Spleen (tissue), 10 donors: ENCODE results near the gene USP17L24. TPM values are rescaled to one million over a fixed set of nuclear protein-coding genes. Genes with fewer than 3 reads are reported as not detected.

Source experiments
- polyA plus RNA-seq, 3 donors: library from polyadenylated mRNA; stranded (reverse); fragments of 200-250 nt; gene quantifications; one replicate each; pipeline ENCODE4 v1.2.1, GENCODE V29; 2013
- total RNA-seq, 7 donors: library from RNA; depleted of rRNA in 3 of 7; stranded (reverse); fragments of >200 nt in 3 of 7; fragmentation: NEBNext Ultra II Directional in 4 of 7; extraction: Animal tissue kit (Norgen Biotek cat#: 25700) in 4 of 7; gene quantifications; one replicate each; pipeline versions ENCODE4 v1.1.0 to v1.2.1, GENCODE V29; 2016 to 2021
- donor health status: healthy with polysubstance abuse.
- donor health status: DM: no; HTN: no; CAD: no; lungs with moderate emphysema.
- donor health status: DM: no; HTN: no; CAD: no.
- donor health status: Bipolar disorder and iron deficiency.
- donor health status: healthy.
- donor health status: DM: no; HTN: no; CAD: no.
- donor health status: DM: yes; HTN: yes; CAD: no.

USP17L24 gene
- total and polyA plus RNA-seq, 10 donors = not detected

Other genes starting within 250 kb of the USP17L24 start
- gene FAM90A26, start 154.8 kb upstream of the USP17L24 start, total RNA-seq = not detected
- gene FAM90A26, start 154.8 kb upstream of the USP17L24 start, polyA plus RNA-seq = not detected
- not detected for gene USP17L10, start 114.5 kb upstream of the USP17L24 start, total RNA-seq
- not detected for gene USP17L10, start 114.5 kb upstream of the USP17L24 start, polyA plus RNA-seq
- gene USP17L11, start 109.8 kb upstream of the USP17L24 start, total RNA-seq = not detected
- gene USP17L11, start 109.8 kb upstream of the USP17L24 start, polyA plus RNA-seq = not detected
- gene USP17L12, start 105.0 kb upstream of the USP17L24 start, total RNA-seq = not detected
- not detected for gene USP17L12, start 105.0 kb upstream of the USP17L24 start, polyA plus RNA-seq
- not detected for gene USP17L13, start 100.3 kb upstream of the USP17L24 start, total RNA-seq
- gene USP17L13, start 100.3 kb upstream of the USP17L24 start, polyA plus RNA-seq = not detected
- gene USP17L15, start 90.8 kb upstream of the USP17L24 start, total RNA-seq = not detected
- gene USP17L15, start 90.8 kb upstream of the USP17L24 start, polyA plus RNA-seq = not detected
- gene USP17L17, start 81.3 kb upstream of the USP17L24 start, total RNA-seq = not detected
- not detected for gene USP17L17, start 81.3 kb upstream of the USP17L24 start, polyA plus RNA-seq
- not detected for gene USP17L18, start 76.5 kb upstream of the USP17L24 start, total RNA-seq
- not detected for gene USP17L18, start 76.5 kb upstream of the USP17L24 start, polyA plus RNA-seq
- gene USP17L19, start 71.8 kb upstream of the USP17L24 start, total RNA-seq = not detected
- gene USP17L19, start 71.8 kb upstream of the USP17L24 start, polyA plus RNA-seq = not detected
- gene USP17L20, start 67.0 kb upstream of the USP17L24 start, total RNA-seq = not detected
- gene USP17L20, start 67.0 kb upstream of the USP17L24 start, polyA plus RNA-seq = not detected
- not detected for gene USP17L21, start 62.3 kb upstream of the USP17L24 start, total RNA-seq
- gene USP17L21, start 62.3 kb upstream of the USP17L24 start, polyA plus RNA-seq = not detected
- gene USP17L22, start 57.5 kb upstream of the USP17L24 start, total RNA-seq = not detected
- gene USP17L22, start 57.5 kb upstream of the USP17L24 start, polyA plus RNA-seq = not detected
- gene USP17L25, start 4.7 kb downstream of the USP17L24 start, total RNA-seq = not detected
- not detected for gene USP17L25, start 4.7 kb downstream of the USP17L24 start, polyA plus RNA-seq
- gene USP17L26, start 9.5 kb downstream of the USP17L24 start, total RNA-seq = not detected
- gene USP17L26, start 9.5 kb downstream of the USP17L24 start, polyA plus RNA-seq = not detected
- gene USP17L5, start 14.2 kb downstream of the USP17L24 start, total RNA-seq = not detected
- not detected for gene USP17L5, start 14.2 kb downstream of the USP17L24 start, polyA plus RNA-seq
- not detected for gene USP17L27, start 19.0 kb downstream of the USP17L24 start, total RNA-seq
- gene USP17L27, start 19.0 kb downstream of the USP17L24 start, polyA plus RNA-seq = not detected
- not detected for gene USP17L28, start 23.7 kb downstream of the USP17L24 start, total RNA-seq
- gene USP17L28, start 23.7 kb downstream of the USP17L24 start, polyA plus RNA-seq = not detected
- not detected for gene USP17L29, start 28.5 kb downstream of the USP17L24 start, total RNA-seq
- not detected for gene USP17L29, start 28.5 kb downstream of the USP17L24 start, polyA plus RNA-seq
- gene USP17L30, start 38.0 kb downstream of the USP17L24 start, total RNA-seq = not detected
- gene USP17L30, start 38.0 kb downstream of the USP17L24 start, polyA plus RNA-seq = not detected
- gene DEFB131A, start 119.2 kb downstream of the USP17L24 start, total RNA-seq = not detected
- not detected for gene DEFB131A, start 119.2 kb downstream of the USP17L24 start, polyA plus RNA-seq